RPMI7951 (cell line): ENCODE data around the gene MAGEA1. TPM values are rescaled to one million over a fixed set of nuclear protein-coding genes. Genes with fewer than 3 reads are reported as not detected.

Source experiments
- total RNA-seq: library from RNA; depleted of rRNA; stranded (reverse); fragments of >200 nt; shearing (Covaris generic); gene quantifications from 2 replicates; pipeline ENCODE4 v1.2.3, GENCODE V29; 2014; rRNA removed

Gene MAGEA1
- total RNA-seq, 1 experiment from 2014 or later = 0.36 TPM

Other genes starting within 250 kb of the MAGEA1 start
- not detected in 2 replicates for gene PNMA5, start 185.2 kb upstream of the MAGEA1 start, total RNA-seq
- gene PNMA3, start 122.8 kb upstream of the MAGEA1 start, total RNA-seq = not detected in 2 replicates
- gene PNMA6A, start 106.8 kb upstream of the MAGEA1 start, total RNA-seq = 0.10 and 0.12 TPM in 2 replicates
- not detected in 2 replicates for gene PNMA6F, start 142.5 kb downstream of the MAGEA1 start, total RNA-seq
- gene ZNF275, start 154.9 kb downstream of the MAGEA1 start, total RNA-seq = 1.8 and 2.1 TPM in 2 replicates
- not detected in 2 replicates for gene PNMA6E, start 222.1 kb downstream of the MAGEA1 start, total RNA-seq
- gene ZFP92, start 232.2 kb downstream of the MAGEA1 start, total RNA-seq = not detected in 2 replicates